CD4-positive, alpha-beta T cell treated with Interferon gamma for 1 hour (primary cell): ENCODE measurements around the gene IFTAP.
"Not testable (repeated sequence)": the region's sequence is repeated elsewhere in the genome, so short reads cannot be mapped to it uniquely, and the experiment has no call there.

Experiments
- DNase-seq: peaks from one replicate; pipeline ENCODE4 v3.0.0-alpha.2; 2020

Gene IFTAP

DNA sequence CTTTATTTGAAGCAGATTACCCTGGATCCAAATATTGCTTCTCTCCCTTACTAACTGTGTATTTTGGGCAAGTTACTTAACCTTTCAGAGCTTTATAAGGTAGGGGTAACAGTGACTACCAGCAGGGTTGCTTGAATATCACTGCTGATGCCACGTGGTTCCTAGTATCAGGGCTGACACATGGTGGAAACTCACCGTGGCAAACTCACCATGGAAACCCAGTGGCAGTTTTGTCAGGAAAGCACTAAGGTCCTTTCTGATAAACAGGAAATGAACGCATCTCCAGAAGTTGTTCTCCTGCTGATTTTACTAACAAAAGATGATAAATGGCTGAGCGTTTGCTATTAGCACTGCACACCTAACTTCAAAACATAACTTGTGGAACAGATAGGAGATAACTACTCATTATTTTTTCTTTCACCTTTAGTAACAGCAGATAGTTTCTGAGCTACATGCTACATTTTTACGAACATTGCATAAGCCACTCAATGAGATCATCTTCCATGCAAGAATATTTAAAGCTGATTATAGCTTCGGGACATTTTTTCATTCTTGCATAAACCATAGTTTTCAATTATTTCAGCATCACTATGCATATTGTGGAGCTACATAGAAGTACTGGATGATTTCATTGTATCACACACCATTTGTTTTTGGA, 63.4 kb downstream of the IFTAP start:
- no peak for DNase-seq

DNA sequence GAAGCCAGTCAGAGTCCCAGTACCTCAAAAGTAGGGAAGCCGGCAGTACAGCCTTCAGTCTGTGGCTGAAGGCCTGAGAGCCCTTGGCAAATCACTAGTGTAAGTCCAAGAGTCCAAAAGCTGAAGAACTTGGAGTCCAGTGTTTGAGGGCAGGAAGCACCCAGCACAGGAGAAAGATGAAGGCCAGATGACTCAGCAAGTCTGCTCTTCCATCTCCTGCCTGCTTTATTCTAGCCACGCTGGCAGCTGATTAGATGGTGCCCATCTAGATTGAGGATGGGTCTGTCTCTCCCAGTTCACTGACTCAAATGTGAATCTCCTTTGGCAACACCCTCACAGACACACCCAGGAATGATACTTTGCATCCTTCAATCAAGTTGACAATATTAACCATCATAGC, 67.1 kb downstream of the IFTAP start:
- not testable (repeated sequence) for DNase-seq

DNA sequence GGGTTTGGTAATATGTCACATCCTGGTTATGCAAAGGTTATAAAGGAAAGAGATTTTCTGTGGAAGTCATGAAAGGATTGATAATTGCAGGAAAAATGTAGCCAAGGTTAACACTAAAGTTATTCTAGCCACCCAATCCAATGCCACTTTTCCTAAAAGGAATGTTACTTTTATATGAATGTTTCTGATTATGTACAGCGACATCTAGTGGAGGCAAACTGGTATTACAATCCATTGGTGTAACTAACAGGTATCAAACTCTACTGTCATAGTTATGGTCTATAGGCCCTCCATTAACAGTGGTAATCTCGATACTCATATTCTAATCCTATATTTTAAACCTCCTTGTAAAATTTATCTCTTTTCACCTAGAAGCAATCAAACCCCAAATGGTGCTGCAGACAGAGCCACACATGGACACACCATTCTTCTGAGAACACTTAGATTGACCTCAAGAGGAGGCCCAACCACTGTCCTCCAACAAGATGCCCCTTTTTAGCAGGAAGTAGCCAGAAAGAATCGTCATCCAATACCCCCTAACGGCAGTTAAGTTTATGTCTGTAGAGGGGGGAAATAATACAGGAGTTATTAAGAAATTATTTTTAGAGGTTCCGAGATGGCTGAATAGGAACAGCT, 78.6 kb downstream of the IFTAP start:
- DNase-seq, result no peak

DNA sequence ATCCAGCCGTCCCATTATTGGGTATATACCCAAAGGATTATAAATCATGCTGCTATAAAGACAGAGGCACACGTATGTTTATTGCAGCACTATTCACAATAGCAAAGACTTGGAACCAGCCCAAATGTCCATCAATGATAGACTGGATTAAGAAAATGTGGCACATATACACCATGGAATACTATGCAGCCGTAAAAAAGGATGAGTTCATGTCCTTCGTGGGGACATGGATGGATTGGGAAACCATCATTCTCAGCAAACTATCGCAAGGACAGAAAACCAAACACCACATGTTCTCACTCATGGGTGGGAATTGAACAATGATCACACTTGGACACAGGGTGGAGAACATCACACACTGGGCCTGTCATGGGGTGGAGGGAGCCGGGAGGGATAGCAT, 85.2 kb downstream of the IFTAP start:
- not testable (repeated sequence) for DNase-seq

DNA sequence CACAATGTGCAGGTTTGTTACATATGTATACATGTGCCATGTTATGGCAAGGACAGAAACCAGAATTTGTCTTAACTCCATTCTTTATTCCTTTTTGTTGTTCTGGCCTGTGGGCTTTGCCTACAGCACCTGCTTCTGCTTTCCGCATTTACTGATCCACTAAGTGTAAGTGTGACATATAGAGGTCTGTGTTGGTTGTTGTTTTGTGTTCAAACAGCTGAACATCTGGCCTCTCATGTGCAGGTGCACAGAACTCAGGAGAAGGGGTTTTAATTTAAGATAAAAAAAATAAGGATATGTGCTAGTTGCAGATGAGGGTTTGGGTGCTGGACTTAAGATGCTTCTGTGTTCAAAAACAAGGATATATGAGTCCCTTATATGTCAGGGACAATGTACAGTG, 89.5 kb downstream of the IFTAP start:
- DNase-seq, result no peak

DNA sequence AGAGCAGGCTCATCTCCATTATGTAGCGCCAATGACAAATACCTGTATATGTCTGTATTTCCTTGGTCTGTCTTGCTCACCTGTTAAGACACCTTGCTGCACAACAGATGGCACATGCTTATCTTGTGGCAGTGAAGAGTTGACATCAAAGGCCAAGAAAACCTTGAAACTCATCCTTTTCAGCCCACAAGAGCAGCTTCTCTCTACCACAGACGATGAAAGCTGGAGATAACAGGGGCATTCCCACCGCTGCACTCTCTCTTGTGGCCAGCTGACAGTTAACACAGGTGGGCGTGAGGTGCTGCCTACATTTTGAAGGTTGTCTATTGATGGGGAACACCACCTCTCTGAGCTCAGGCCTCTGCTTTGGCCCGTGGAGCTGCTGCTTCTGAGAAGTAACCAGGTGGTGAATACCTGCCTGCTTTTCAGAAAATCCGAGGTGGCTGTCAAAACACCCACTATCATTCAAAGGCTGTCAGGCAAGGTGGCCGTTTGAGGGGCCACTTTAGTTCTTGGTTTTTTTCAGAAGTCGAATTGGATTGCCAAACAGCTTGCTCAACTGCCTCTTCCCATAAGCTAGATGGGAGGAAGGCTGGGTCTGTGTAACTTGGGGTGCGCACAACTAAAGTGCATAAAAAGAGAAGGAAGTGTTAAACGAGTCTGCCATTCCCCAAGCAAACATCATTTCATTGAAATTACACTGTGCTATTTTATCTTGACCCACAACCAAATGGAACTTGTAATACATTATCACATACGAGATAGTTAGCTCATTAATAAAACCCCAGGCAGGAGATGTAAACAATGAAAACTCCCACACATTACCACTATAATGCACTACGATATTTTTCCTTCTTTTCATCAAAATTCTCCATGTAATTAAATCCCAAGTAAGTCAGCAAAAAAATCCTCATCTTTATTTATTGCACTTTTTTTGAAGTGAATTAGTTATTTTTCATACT, 90.8 kb downstream of the IFTAP start:
- DNase-seq, result peak; percentile 18

DNA sequence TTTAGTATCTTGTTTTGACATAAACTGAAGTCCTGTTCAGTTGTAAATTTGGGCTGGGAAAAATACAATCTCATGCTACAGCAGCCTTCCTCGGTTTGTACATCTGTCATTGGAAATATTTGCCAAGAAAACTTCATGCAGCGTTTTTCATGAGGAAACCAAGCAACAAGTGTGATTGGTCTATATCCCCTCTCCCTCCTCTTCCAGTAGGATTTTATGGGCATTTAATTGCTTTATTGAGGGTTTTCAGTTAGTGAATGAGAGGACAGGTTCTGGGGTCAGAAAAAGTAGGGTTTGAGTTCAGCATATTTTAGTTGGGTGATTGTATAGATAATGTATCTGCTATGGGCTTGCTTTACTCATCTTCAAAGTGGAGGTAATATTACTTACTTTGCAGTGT, 93.8 kb downstream of the IFTAP start:
- no peak for DNase-seq

DNA sequence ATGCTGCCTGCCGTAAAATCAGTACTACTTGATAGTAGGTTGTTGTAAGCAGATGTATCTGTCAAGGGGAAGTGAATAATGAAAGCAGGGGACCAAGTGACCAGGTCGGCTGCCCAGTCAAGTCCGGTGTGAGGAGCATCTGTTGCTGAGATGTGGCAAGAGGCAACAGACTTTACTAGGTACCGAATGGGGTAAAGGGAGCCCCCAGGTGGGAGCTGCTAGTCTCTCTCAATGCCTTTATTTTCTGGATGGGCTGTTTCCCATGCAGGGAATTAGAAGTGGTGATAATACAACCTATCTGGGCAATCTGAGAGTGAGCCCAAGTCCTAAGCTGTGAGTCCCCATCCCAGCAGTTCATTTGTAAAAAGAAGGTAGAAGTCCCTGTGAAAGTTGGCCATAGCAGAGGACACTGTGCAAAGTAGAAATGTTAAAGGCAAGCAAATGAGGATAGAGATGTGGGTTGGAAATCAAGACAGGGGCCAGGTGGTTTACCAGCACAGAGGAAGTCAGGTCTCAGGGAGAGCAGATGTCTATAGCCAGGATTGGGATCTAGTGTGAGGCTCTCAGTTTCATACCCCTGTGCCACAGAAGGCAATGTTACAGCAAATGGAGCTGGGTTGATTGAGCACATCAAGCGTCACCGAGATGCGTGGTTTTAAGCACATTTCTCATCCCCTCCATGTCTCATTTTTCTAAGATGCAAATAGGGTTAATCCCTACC, 94.4 kb downstream of the IFTAP start:
- DNase-seq, result no peak

DNA sequence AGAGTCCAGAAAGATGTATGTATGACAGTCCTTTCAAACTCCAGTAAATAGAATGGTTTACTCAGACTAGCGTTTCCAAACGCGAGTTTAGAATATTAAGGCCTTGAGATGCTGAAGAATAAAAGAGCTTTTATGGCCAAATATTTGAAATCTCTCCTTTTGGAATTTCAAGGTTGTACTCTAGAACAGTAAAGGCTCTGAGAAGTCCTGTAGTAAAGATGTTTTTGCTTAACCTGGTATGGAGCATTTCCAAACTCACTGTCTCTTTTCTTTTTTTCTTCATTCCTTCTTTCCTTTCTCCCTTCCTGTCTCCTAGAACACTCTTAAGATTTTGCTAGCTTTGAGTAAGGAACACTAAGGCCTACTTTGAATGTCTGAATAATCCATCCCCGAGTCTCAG, 95.1 kb downstream of the IFTAP start:
- DNase-seq, result no peak

DNA sequence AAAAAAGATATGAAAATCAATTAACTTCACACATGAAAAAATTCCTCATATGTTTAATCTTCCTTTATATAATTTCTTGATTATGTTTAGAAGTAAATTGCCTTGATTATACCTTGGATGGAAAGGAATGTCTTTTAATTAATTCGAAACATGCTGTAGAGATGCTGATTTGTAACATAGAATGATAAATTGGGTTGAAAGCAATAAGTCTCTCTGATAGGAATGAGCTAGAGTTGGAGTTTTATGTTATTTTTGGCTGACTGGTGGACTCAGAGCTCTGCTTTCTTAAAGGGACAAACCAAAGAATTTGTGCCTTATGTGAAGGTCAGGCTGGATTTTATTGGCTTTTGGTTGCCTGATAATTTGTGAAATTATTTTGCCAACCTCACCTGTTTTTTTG, 98.4 kb downstream of the IFTAP start:
- DNase-seq, result no peak

DNA sequence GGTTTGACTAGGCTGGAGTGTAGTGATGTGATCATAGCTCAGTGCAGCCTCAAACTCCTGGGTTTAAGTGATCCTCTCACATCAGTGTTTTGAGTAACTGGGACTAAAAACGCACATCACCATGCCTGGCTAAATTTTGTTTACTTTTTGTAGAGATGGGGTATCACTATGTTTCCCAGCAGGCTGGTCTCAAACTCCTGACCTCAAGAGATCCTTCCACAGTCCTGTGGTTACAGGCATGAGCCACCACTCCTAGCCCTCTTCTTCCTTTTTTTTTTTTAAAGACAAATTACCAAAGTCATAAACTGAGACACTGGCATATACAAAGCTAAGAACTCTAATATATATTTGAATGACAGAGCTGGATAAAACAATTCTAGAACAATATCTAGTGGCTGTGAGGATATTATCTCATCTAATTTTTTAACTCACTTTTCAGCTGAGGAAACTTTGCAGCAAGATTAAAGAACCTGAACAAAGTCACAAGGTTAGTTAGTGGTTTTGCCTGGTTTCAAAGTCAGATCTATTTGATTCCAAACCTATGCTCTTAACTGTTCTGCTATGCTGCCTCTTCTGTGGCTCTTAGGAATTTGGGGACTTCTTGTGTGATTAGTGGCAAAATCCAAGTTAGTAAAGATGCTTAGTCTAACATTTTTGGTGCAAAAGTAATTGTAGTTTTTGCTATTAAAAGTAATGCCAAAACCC, 99.0 kb downstream of the IFTAP start:
- no peak for DNase-seq

DNA sequence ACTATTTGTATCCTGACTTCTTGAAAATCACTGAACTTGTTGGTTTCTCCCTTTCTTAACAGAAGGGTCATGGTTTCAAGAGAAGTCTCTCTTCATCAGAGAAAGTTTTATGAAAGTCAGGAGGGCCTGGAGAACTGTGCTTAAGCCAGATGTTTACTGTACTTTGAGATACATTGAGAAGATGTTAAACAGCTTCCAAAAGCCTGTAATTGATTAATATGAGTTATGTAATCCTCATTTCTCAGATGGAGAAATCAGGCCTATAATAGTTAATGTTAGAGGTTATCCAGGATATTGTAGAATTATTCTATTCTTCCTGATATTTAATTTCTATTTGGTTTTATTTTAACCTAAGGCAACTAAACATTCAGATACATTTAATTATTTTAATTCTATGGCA, 100.8 kb downstream of the IFTAP start:
- no peak for DNase-seq

DNA sequence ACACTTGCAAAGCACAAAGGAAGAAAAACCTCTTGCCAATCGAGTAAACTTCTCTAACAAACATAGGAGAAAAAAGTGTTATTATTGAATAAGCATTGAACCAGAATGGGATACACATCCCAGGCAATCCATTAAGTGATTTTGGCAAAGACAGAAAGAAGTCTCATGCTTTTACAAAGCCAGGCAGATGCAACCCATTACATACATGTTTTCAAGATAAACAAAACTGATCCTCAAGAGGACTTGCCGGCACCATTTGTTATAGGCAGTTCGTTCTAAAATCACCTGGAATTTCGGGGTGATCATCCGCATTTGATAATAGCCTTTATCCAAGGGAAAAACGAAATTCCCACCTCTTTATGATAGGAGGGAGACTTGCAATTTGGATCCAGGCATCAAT, 101.3 kb downstream of the IFTAP start:
- DNase-seq, result no peak

DNA sequence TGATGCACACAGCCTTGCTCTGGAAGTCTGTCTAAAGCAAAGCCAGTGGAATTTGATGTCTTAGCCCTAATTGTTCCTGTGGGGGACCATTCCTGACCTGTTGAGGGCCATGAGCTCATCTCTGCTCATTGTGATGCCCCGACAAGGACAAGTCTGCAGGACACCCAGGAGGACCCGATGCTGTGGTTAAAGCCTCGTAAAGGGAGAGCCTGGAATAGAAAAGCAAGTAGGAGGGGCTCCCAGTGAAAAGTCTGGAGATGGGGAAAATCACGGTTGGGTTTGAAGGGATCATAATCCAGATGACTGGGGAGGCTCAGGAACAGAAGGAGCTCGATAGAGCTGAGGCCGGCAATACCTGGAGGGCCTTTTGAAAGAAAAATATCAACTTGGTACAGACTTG, 102.2 kb downstream of the IFTAP start:
- DNase-seq, result no peak

DNA sequence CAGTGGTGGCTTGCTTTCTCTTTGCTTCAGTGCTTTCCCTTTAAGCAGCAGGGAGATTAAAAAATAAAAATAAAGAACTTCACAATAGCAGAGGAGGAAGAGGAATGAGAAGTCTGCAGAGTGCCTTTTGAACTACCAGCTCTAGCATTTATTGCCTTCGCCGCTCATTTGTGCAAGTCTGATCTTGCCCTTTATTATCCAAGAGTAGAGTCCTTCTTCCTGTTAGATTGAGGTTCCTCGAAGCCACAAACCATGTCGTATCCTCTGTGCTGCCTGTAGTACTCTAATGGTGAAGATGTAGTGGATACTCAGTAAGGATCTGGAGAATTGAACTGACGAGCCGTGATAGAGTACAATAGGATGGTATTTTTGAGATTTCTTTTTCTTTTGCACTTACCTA, 105.0 kb downstream of the IFTAP start:
- no peak for DNase-seq

DNA sequence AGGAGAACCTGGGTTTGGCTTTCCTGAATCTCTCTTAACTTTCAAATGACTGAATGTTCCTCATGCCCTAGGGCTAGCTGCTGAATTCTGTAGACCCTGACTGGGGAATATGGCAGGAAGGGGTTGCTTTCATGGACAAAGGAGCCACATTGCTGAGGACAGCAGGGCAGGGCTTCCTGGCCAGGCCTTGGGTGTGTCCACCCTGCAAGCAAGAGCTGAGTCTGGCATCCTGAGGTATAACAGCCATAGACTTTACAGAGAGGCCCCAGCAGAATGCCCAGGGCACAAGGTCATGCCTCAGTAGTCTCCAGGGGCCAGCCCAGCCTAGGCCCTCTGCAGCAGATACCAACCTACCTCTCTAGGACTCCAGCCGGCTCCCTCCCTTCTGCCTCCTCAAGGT, 105.9 kb downstream of the IFTAP start:
- DNase-seq, result no peak

DNA sequence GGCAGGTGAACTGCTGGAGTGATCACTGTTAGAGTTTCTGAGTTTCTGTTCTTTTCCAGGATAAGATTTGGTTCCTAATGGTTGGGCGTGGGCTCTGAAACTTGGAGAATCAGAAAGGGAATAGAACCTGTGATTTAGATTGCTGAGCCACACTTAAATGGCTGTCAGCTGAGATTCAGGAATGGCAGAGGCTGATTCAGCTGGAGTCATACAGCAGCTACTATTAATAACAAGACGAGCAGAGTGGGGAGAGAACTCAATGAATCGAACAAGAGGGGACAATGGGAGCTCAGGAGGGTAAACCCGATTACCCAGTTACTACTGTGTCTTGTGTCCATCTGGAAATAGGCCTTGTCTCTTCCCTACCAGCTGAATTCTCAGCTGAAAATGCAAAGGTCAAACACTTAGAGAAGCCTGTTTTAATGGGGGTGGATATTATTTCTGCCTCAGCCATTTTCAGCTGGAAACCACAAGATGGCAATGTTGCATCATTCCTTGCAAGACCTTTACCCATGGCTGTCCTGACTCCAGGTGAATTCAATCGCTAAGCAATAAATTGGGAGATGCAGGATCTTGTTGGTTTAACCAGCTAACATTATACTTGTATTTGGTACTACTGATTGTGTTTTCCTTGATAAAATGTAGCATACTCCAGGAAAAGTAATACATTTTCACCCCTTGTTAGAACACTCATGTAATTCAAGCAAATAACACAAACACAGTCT, 108.2 kb downstream of the IFTAP start:
- DNase-seq, result no peak

DNA sequence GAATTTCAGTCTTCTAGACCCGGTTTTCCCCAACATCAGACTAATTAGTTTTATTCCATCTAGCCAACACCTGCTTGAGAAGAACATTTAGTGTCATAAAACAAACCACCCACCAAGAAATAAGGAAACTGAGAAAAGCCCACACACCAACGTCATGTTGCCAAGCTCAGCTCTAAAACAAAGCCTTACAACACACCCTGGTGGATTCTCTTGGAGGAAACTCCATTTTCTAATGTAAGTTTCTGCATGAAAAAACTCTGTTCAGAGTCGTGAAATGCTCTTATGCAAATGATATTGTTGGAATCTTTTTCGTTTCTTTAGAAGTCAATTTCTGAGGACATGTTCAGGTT, 108.7 kb downstream of the IFTAP start:
- DNase-seq, result no peak
